Measurements from ENCODE around the gene LRWD1. TPM values are rescaled to one million over a fixed set of nuclear protein-coding genes. Genes with fewer than 3 reads are reported as not detected.
A peak's percentile ranks its signal among the peaks of the same experiment; 100 is the strongest.

Gene LRWD1
- total RNA-seq, 6 donors from 2014 or later, result 13.2 to 33.8 (median 31.6) TPM

DNA sequence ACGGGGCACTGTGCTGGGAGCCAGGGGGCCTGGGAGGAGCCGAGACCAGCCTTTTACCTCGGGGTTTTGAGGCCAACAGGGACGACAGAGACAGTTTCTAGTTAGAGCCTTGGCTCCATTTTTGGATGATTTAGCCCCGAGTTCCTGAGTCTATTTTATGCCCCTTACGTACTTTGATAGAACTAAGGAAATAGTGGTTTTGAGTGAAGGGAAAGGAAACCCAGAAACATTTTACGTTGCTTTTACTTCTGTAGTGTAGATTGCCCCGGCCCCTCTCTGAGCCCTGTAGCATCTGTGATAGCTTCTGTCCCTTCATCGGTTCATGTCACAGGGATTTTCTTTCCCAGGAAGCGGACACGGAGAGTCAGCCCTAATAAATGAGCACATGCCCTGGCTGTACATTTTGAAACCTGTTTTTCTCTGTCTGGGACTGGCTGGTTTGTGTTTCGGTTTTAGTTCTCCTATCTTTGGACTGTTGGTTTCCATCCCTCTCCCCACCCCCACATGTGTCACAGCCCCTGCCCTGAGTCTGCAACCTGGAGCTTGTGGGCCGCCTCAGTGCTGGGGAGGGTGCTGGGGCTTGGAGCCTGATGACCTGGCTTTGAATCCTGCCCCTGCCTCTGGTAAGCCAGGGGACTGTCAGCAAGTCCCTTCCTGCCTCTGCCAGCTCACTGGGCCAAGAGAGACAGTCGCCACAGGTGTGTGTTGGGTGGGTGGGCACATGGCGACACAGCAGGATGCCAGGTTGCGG lies 38.3 kb upstream of the LRWD1 start:
- H3K27ac ChIP-seq, result peak overlapping the region; percentile 83 to 90 (median 88)
- DNase-seq (peak; percentile 53 to 58), ATAC-seq (ENCODE audit: low FRiP score in 2 of 2) (peak; percentile 59 to 64)
- peaks cover 3 to 33% (median 10%) of the 10 kb centered on the region in 4 donors for H3K4me1 ChIP-seq
- H3K4me3 ChIP-seq, result peak overlapping the region in 2 of 4 donors; percentile 15 to 22
- no peak for TF ChIP-seq POLR2AphosphoS5 (IDR thresholded peaks at IDR 0.05)
- TF ChIP-seq CTCF (IDR thresholded peaks at IDR 0.05), result no peak
- TF ChIP-seq EP300 (IDR thresholded peaks at IDR 0.05), result no peak
- no peak for TF ChIP-seq POLR2A (IDR thresholded peaks at IDR 0.05)
- no peaks in the 10 kb centered on the region for H3K9me3 ChIP-seq
- peaks cover 0 to 36% (median 15%) of the 10 kb centered on the region in 4 donors for H3K36me3 ChIP-seq
- WGBS, 2 donors, result 64 to 79% methylated on average over 11 to 16 of the region's 16 CpGs
- no peaks in the 10 kb centered on the region for H3K27me3 ChIP-seq

DNA sequence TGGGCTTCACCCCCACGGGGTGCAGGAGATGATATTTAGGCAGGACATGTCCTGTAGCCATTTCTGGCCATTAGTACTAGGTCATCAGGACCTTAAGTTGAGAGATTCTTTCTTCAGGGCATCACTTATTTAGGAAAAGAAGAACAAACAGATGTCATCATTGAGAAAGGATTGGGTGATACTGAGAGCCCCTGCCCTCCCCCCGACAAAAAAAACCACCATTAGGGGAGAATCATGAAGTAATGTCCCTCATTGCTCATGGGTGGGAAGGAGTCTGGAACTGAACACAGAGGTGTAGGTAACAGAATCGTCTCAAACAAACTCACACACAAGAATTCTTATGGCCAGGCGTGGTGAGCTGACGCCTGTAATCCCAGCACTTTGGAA lies 37.8 kb upstream of the LRWD1 start:
- Histone ChIP-seq H3K4me1 (peaks cover 4 to 38% (median 13%) of the 10 kb centered on the region in 4 donors), H3K4me3 (peak overlapping the region in 1 of 4 donors; percentile 22), H3K36me3 (peaks cover 0 to 34% (median 13%) of the 10 kb centered on the region in 4 donors), H3K9me3 (no peaks in the 10 kb centered on the region), H3K27me3 (no peaks in the 10 kb centered on the region), H3K27ac (peak overlapping the region; percentile 83 to 90 (median 88))
- TF ChIP-seq POLR2AphosphoS5 (IDR thresholded peaks at IDR 0.05), result no peak
- no peak for TF ChIP-seq EP300 (IDR thresholded peaks at IDR 0.05)
- TF ChIP-seq CTCF (IDR thresholded peaks at IDR 0.05), result no peak
- TF ChIP-seq POLR2A (IDR thresholded peaks at IDR 0.05), result no peak
- ATAC-seq (ENCODE audit: low FRiP score in 2 of 2) (no peak), DNase-seq (no peak)
- 76 to 79% methylated on average over 4 to 5 of the region's 5 CpGs for WGBS, 2 donors

DNA sequence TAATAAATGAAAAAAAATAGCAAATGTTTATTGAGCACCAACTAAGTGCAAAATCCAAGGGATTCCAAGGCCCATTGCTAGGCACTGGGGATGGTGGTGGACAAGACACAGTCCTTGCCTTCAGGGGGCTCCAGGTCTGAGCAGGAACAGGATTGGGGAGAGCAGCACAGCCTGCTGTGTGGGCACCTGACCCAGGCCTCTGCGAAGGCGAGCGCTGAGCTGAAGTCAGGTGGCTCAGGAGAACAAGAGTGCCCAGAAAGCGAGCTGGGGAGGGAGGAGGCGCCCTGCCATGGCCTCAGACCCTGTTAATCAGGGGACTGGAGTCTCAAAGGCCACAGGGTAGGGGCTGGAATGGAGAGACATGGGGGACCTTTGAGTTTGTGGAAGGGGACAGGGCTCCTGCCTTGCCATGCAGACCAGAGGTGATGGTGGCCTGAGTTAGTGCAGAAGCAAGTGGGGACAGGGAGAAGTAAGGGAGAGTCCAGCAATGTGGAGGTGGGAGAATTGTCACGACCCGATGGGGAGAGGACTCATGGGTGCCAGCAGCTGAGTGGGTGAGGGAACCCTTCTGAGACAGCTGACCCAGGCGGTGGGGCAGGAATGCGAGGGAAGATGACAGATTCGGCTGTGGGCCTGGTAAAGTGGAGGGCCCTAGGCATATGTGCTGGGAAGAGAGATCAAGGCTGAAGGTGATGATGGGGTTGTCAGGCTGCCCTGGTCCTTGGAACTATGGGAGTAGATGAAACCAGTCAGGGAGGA lies 35.5 kb upstream of the LRWD1 start:
- DNase-seq, result peak in 1 of 2 donors; percentile 39

DNA sequence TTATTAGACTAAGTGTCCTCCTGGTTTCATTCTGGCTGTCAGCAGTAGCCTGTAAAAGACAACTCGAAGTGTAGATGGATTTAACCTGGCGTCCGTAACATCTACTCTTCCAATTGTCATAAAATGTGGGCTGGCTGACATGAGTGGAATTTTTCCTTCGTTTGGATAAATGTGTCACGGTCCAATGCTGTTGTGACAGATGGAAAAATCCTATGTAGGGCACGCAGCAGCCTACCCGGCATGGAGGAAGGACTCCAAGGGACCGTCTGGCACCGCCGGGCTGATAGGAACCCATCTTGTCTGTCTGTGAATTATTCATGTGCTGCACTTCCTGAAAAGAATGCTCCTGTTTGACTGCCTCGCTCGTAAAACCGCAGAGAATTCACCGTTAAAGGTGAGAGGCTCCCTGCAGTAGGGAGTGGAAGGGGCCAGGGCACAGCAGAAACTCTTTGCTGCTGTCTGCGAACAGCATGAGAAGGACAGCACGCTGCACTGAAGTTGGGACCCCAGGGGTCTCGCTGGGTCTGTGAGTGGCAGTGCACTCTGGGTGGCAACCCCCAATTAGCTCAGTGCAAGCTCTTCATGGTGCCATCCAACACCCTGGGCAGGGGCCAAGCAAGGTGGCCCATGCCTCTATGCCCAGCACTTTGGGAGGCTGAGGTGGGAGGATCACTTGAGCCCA lies 33.0 kb upstream of the LRWD1 start:
- H3K27ac ChIP-seq, result peak overlapping the region; percentile 71 to 94 (median 88)
- H3K4me1 ChIP-seq, result peaks cover 22 to 58% (median 29%) of the 10 kb centered on the region in 4 donors
- 49 to 55% methylated on average over 5 to 16 of the region's 17 CpGs for WGBS, 2 donors
- H3K4me3 ChIP-seq, result no peak overlapping the region
- no peak for TF ChIP-seq EP300 (IDR thresholded peaks at IDR 0.05)
- H3K27me3 ChIP-seq, result no peaks in the 10 kb centered on the region
- ATAC-seq (ENCODE audit: low FRiP score in 2 of 2), result no peak
- DNase-seq, result peak in 1 of 2 donors; percentile 46
- H3K36me3 ChIP-seq, result peaks cover 0 to 10% (median 0%) of the 10 kb centered on the region in 4 donors
- H3K9me3 ChIP-seq, result no peaks in the 10 kb centered on the region

More for the DNA sequence above, 35.5 kb upstream of the LRWD1 start:
- Histone ChIP-seq H3K27ac (peak overlapping the region; percentile 54 to 94 (median 78)), H3K4me3 (no peak overlapping the region), H3K27me3 (no peaks in the 10 kb centered on the region), H3K9me3 (no peaks in the 10 kb centered on the region), H3K4me1 (peaks cover 17 to 57% (median 28%) of the 10 kb centered on the region in 4 donors), H3K36me3 (peaks cover 0 to 28% (median 11%) of the 10 kb centered on the region in 4 donors)
- no peak for TF ChIP-seq POLR2A (IDR thresholded peaks at IDR 0.05)
- no peak for TF ChIP-seq EP300 (IDR thresholded peaks at IDR 0.05)
- TF ChIP-seq POLR2AphosphoS5 (IDR thresholded peaks at IDR 0.05), result no peak
- no peak for TF ChIP-seq CTCF (IDR thresholded peaks at IDR 0.05)
- 92 to 95% methylated on average over 10 of the region's 10 CpGs for WGBS, 2 donors
- no peak for ATAC-seq (ENCODE audit: low FRiP score in 2 of 2)
